SK-N-MC (cell line): ENCODE measurements around the gene CD8B.
"Not testable (repeated sequence)": the region's sequence is repeated elsewhere in the genome, so short reads cannot be mapped to it uniquely, and the experiment has no call there.

Experiments
- EZH2 ChIP-seq: fragments of 200-600 bp; sonication (generic); IDR thresholded peaks from one replicate; pipeline ENCODE4 v1.6.1; 2017; ENCODE audit warnings: antibody characterized with exemption
- POLR2AphosphoS5 ChIP-seq: IDR thresholded peaks from 2 replicates; pipeline ENCODE4 v1.6.1; 2012; ENCODE audit warnings: mild to moderate bottlenecking, low read depth, low read length, borderline replicate concordance

DNA sequence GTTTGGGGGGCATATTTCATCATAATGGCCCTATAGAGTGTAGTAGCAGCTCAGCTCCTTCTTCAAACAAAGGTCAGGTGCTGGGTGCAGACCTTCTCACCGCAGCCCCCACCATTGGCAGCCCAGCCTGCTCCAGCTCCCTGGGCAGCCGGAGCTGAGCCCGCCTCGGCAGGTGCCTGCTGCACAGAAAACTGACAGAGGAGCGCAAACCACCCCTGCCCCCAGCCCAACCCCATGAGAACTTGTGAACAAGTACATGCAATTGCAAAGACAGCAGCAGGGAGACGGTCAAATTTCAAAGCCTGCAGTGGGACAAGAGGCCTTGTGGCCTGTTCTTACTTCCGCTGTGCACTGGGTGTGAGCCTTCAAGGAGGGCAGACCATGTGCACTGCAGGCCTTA, 22.2 kb downstream of the CD8B start:
- TF ChIP-seq EZH2, POLR2AphosphoS5: not testable (repeated sequence)
